ENCODE data around the gene SPIRE1.
"Not testable (repeated sequence)": the region's sequence is repeated elsewhere in the genome, so short reads cannot be mapped to it uniquely, and the experiment has no call there.

Gene SPIRE1

GRCh38 chr18:12554796-12555388 lies 103.0 kb downstream of the SPIRE1 start:
- no peak for DNase-seq (ENCODE audit: low read depth in 2 of 2)

GRCh38 chr18:12552879-12553242 lies 105.0 kb downstream of the SPIRE1 start:
- no peak for DNase-seq (ENCODE audit: low read depth in 2 of 2)

GRCh38 chr18:12551943-12552878 lies 105.7 kb downstream of the SPIRE1 start:
- not testable (repeated sequence) for DNase-seq (ENCODE audit: low read depth in 2 of 2)

- not testable (repeated sequence) for DNase-seq (ENCODE audit: low read depth in 2 of 2)
Observed at GRCh38 chr18:12551466-12551865, 106.4 kb downstream of the SPIRE1 start.

GRCh38 chr18:12543697-12544096 lies 114.2 kb downstream of the SPIRE1 start:
- DNase-seq (ENCODE audit: low read depth in 2 of 2), result no peak

- no peak for DNase-seq (ENCODE audit: low read depth in 2 of 2)
Observed at GRCh38 chr18:12540751-12541150, 117.2 kb downstream of the SPIRE1 start.

- not testable (repeated sequence) for DNase-seq (ENCODE audit: low read depth in 2 of 2)
Observed at GRCh38 chr18:12539158-12539557, 118.7 kb downstream of the SPIRE1 start.

- no peak for DNase-seq (ENCODE audit: low read depth in 2 of 2)
Observed at GRCh38 chr18:12534820-12535219, 123.1 kb downstream of the SPIRE1 start.

- DNase-seq (ENCODE audit: low read depth in 2 of 2), result no peak
Observed at GRCh38 chr18:12532661-12533060, 125.2 kb downstream of the SPIRE1 start.

- no peak for DNase-seq (ENCODE audit: low read depth in 2 of 2)
Observed at GRCh38 chr18:12531749-12532148, 126.2 kb downstream of the SPIRE1 start.

GRCh38 chr18:12520442-12520992 lies 137.4 kb downstream of the SPIRE1 start:
- DNase-seq (ENCODE audit: low read depth in 2 of 2), result no peak

GRCh38 chr18:12518832-12519531 lies 138.9 kb downstream of the SPIRE1 start:
- no peak for DNase-seq (ENCODE audit: low read depth in 2 of 2)

- DNase-seq (ENCODE audit: low read depth in 2 of 2), result no peak
Observed at GRCh38 chr18:12518326-12518725, 139.6 kb downstream of the SPIRE1 start.

GRCh38 chr18:12517142-12517825 lies 140.6 kb downstream of the SPIRE1 start:
- no peak for DNase-seq (ENCODE audit: low read depth in 2 of 2)

- no peak for DNase-seq (ENCODE audit: low read depth in 2 of 2)
Observed at GRCh38 chr18:12516049-12516630, 141.8 kb downstream of the SPIRE1 start.

GRCh38 chr18:12515550-12515949 lies 142.4 kb downstream of the SPIRE1 start:
- no peak for DNase-seq (ENCODE audit: low read depth in 2 of 2)

GRCh38 chr18:12507007-12507406 lies 150.9 kb downstream of the SPIRE1 start:
- no peak for DNase-seq (ENCODE audit: low read depth in 2 of 2)

GRCh38 chr18:12500986-12501385 lies 156.9 kb downstream of the SPIRE1 start:
- DNase-seq (ENCODE audit: low read depth in 2 of 2), result no peak

- DNase-seq (ENCODE audit: low read depth in 2 of 2), result no peak
Observed at GRCh38 chr18:12497839-12498238, 160.1 kb downstream of the SPIRE1 start.

- no peak for DNase-seq (ENCODE audit: low read depth in 2 of 2)
Observed at GRCh38 chr18:12497296-12497695, 160.6 kb downstream of the SPIRE1 start.

- DNase-seq (ENCODE audit: low read depth in 2 of 2), result no peak
Observed at GRCh38 chr18:12492907-12493306, 165.0 kb downstream of the SPIRE1 start.
